GM12878 (cell line): Measurements from ENCODE around the gene GNAL. TPM values are rescaled to one million over a fixed set of nuclear protein-coding genes. Genes with fewer than 3 reads are reported as not detected.

Source experiments
- ATAC-seq: fragments of 200-7000 bp; cut with Tn5 transposase; 3 replicates; pipeline ENCODE4 v1.9.1; 2020; ENCODE audit warnings: mild to moderate bottlenecking, moderate library complexity
- BruUV-seq: library from RNA; stranded (reverse); fragments of 400-500 nt; replicated peaks from 2 replicates; lab custom pipeline; 2021; lab: Mats Ljungman, UMichigan
- CTCF ChIA-PET: fragments of 300-600 bp; sonication (Branson Sonifier 250); formaldehyde crosslinking; extraction: SDS; loops from one replicate; lab custom pipeline; 2021; ENCODE audit warnings: inconsistent platforms; lab: Yijun Ruan, JAX
- POLR2A ChIA-PET: fragments of 350-600 bp; formaldehyde crosslinking; extraction: SDS; loops from one replicate; lab custom pipeline; 2021; ENCODE audit warnings: inconsistent platforms; lab: Charles Lee
- RAD21 ChIA-PET: fragments of 300-600 bp; sonication (Branson Sonifier 250); formaldehyde crosslinking; loops from one replicate; lab custom pipeline; 2023; ENCODE audit warnings: antibody characterized with exemption; ENCODE audit not compliant: unreplicated experiment; lab: Charles Lee
- SMC1A ChIA-PET: fragments of 300-600 bp; sonication (Branson Sonifier 250); formaldehyde crosslinking; loops from one replicate; lab custom pipeline; 2023; ENCODE audit not compliant: unreplicated experiment, uncharacterized antibody; lab: Charles Lee
- DNase-seq: peaks from one replicate; pipeline ENCODE4 v3.0.0-alpha.2; 2011; ENCODE audit warnings: low read depth, low spot score
- FAIRE-seq: peaks from 3 replicates; lab custom pipeline; 2011; peaks lifted over from hg19 to GRCh38; lab: Jason Lieb, UNC
- H2AFZ ChIP-seq: 2 replicates; pipeline ENCODE4 v1.6.0; 2011; ENCODE audit warnings: low read depth, low read length, control low read depth; ENCODE audit not compliant: control insufficient read depth
- H3K27ac ChIP-seq: 2 replicates; pipeline ENCODE4 v1.5.1; 2011; ENCODE audit warnings: control low read depth; ENCODE audit not compliant: control insufficient read depth, insufficient read depth
- H3K27me3 ChIP-seq, 2 experiments: replicated peaks in 1 of 2; 2 replicates each; pipeline versions ENCODE4 v1.6.0 to v1.6.1; 2011; ENCODE audit warnings: low read length in 1 of 2; ENCODE audit not compliant: control insufficient read depth in 2 of 2, insufficient read depth in 2 of 2
- H3K36me3 ChIP-seq, 2 experiments: 2 replicates each; pipeline ENCODE4 v1.5.1; 2011; ENCODE audit warnings: low read length in 1 of 2; ENCODE audit not compliant: control insufficient read depth in 2 of 2, insufficient read depth in 2 of 2
- H3K4me1 ChIP-seq: 2 replicates; pipeline ENCODE4 v1.6.1; 2011; ENCODE audit warnings: mild to moderate bottlenecking, low read length, moderate library complexity, mixed read lengths; ENCODE audit not compliant: control insufficient read depth, insufficient read depth
- H3K4me2 ChIP-seq: 2 replicates; pipeline ENCODE4 v1.6.0; 2011; ENCODE audit warnings: control low read depth; ENCODE audit not compliant: control insufficient read depth, insufficient read depth
- H3K4me3 ChIP-seq: fragments of 200-600 bp; sonication (generic); 2 replicates; pipeline ENCODE4 v1.5.1; 2016
- H3K79me2 ChIP-seq: 2 replicates; pipeline ENCODE4 v1.6.0; 2011; ENCODE audit warnings: low read length; ENCODE audit not compliant: control insufficient read depth, insufficient read depth
- H3K9ac ChIP-seq: 2 replicates; pipeline ENCODE4 v1.8.0; 2011; ENCODE audit warnings: low read length, control low read depth, mixed read lengths; ENCODE audit not compliant: control insufficient read depth, insufficient read depth
- H3K9me3 ChIP-seq: replicated peaks from 3 replicates; pipeline ENCODE4 v1.5.1; 2011; ENCODE audit warnings: mild to moderate bottlenecking, low read length; ENCODE audit not compliant: control insufficient read depth, insufficient read depth
- H4K20me1 ChIP-seq: 2 replicates; pipeline ENCODE4 v1.6.0; 2011; ENCODE audit not compliant: control insufficient read depth, insufficient read depth
- CBFB ChIP-seq: IDR thresholded peaks from 2 replicates; pipeline ENCODE4 v1.6.1; 2016; ENCODE audit warnings: antibody characterized with exemption, low read depth
- CHD1 ChIP-seq: IDR thresholded peaks from 2 replicates; pipeline ENCODE4 v1.6.1; 2012; ENCODE audit warnings: low read depth, low read length, improper control_type of control experiment
- CHD4 ChIP-seq: fragments of 200-600 bp; sonication (generic); IDR thresholded peaks from 2 replicates; pipeline ENCODE4 v1.6.1; 2016; ENCODE audit warnings: mild to moderate bottlenecking
- E2F4 ChIP-seq: IDR thresholded peaks from 2 replicates; pipeline ENCODE4 v1.6.1; 2012; ENCODE audit warnings: low read depth, low read length, improper control_type of control experiment
- EP300 ChIP-seq, 2 experiments: fragments of 150-350 bp in 1 of 2; IDR thresholded peaks; 2 replicates each; pipeline ENCODE4 v1.6.1; 2011 to 2012; ENCODE audit warnings: low read depth in 2 of 2, low read length in 2 of 2, borderline replicate concordance in 1 of 2, improper control_type of control experiment in 1 of 2, inconsistent platforms in 1 of 2; ENCODE audit not compliant: control insufficient read depth in 1 of 2
- ETV6 ChIP-seq, 2 experiments: fragments of 450-650 bp in 1 of 2; IDR thresholded peaks in 1 of 2; conservative IDR thresholded peaks in 1 of 2; 2 replicates each; pipeline ENCODE4 v1.6.1; 2014; ENCODE audit warnings: antibody characterized with exemption in 1 of 2, borderline replicate concordance in 1 of 2, low read depth in 1 of 2, mild to moderate bottlenecking in 1 of 2, moderate library complexity in 1 of 2
- FOS ChIP-seq: IDR thresholded peaks from 3 replicates; pipeline ENCODE4 v1.6.1; 2011; ENCODE audit warnings: borderline replicate concordance; ENCODE audit not compliant: insufficient read length; ENCODE audit errors: extremely low read depth
- IKZF2 ChIP-seq, 2 experiments: fragments of 450-650 bp; IDR thresholded peaks; 2 replicates each; pipeline ENCODE4 v1.6.1; 2017; ENCODE audit warnings: mild to moderate bottlenecking in 2 of 2, moderate library complexity in 2 of 2
- IRF3 ChIP-seq: fragments of 450-650 bp; IDR thresholded peaks from 2 replicates; pipeline ENCODE4 v1.6.1; 2014; ENCODE audit warnings: mild to moderate bottlenecking
- IRF5 ChIP-seq: fragments of 450-650 bp; IDR thresholded peaks from 2 replicates; pipeline ENCODE4 v1.6.1; 2017; ENCODE audit warnings: borderline replicate concordance
- JUNB ChIP-seq: IDR thresholded peaks from 2 replicates; pipeline ENCODE4 v1.6.1; 2016; ENCODE audit warnings: antibody characterized with exemption, mild to moderate bottlenecking
- KLF5 ChIP-seq: fragments of 450-650 bp; IDR thresholded peaks from 2 replicates; pipeline ENCODE4 v1.6.1; 2014; ENCODE audit warnings: mild to moderate bottlenecking; ENCODE audit not compliant: partially characterized antibody
- NFIC ChIP-seq: IDR thresholded peaks from 2 replicates; pipeline ENCODE4 v1.6.1; 2012; ENCODE audit warnings: low read depth, mild to moderate bottlenecking, inconsistent platforms, low read length, moderate library complexity
- RELB ChIP-seq: fragments of 450-650 bp; IDR thresholded peaks from 2 replicates; pipeline ENCODE4 v1.6.1; 2017; ENCODE audit warnings: low read depth, mild to moderate bottlenecking, moderate library complexity
- ZBTB4 ChIP-seq: fragments of 450-650 bp; formaldehyde crosslinking; IDR thresholded peaks from 2 replicates; pipeline ENCODE4 v1.4.0; 2022; ENCODE audit warnings: mild to moderate bottlenecking, moderate library complexity
- WGBS: methylation state at CpG from one replicate; pipeline ENCODE4 v1.1.6; 2016; ENCODE audit warnings: low lambda C conversion rate; ENCODE audit not compliant: insufficient replicate concordance, insufficient coverage; ENCODE audit errors: missing lambda C conversion rate; 5-methylcytosine and 5-hydroxymethylcytosine counted together
- in situ Hi-C: fragments of 300-500 bp; cut with MboI; formaldehyde crosslinking; loops from 9 replicates; pipeline ENCODE4 v1.14.3; 2018; ENCODE audit warnings: mixed read lengths
- intact Hi-C: fragments of 100-400 bp; cut with micrococcal nuclease; formaldehyde crosslinking; loops from one replicate; pipeline ENCODE4 v1.14.2; 2022; ENCODE audit not compliant: unreplicated experiment
- polyA plus RNA-seq, 11 experiments: library from polyadenylated mRNA; depleted of rRNA in 4 of 11; unstranded in 6 of 11; stranded (reverse) in 5 of 11; fragments of >200 nt; fragmentation: Nextera tagmentation in 4 of 11; fragmentation: Illumina TruSeq in 1 of 11; extraction: Ambion mirVana in 4 of 11; extraction: Trizol in 1 of 11; gene quantifications; 1 replicate in 1 of 11; 2 replicates in 10 of 11; pipeline versions ENCODE4 v1.2.1 to v1.2.3, GENCODE V29; 2011 to 2016; ENCODE audit warnings: inconsistent platforms in 2 of 11, missing spikeins in 2 of 11, low read depth in 1 of 11
- total RNA-seq, 4 experiments: library from RNA; depleted of rRNA in 3 of 4; stranded (reverse); fragments of >200 nt in 3 of 4; fragmentation: Illumina TruSeq in 1 of 4; extraction: Trizol in 1 of 4; gene quantifications; 2 replicates each; pipeline versions ENCODE4 v1.2.1 to v1.2.3, GENCODE V29; 2013 to 2021

GNAL gene
- total and polyA plus RNA-seq, 10 of the 15 experiments (the other 5 are each of a cell fraction or from before 2014, with no cell fraction given): 0.02 to 0.39 (median 0.05) TPM; not detected in 5

- POLR2A ChIA-PET: interaction anchor here (1.0 kb wide), 1 partner anchor 14 kb away, joined by 3 read pairs; no protein-coding TSS in a partner anchor
- 69% methylated on average over 7 of the region's 7 CpGs for WGBS
- no peak overlapping the region for H3K4me2 ChIP-seq
- TF ChIP-seq NFIC (no peak), ETV6 (conservative IDR thresholded peaks at IDR 0.05 in 1 of 2, IDR thresholded peaks at IDR 0.05 in 1 of 2; ENCODE audit: borderline replicate concordance in 1 of 2, low read depth in 1 of 2) (no peak), CHD4 (no peak), RELB (no peak), IRF3 (no peak), CBFB (no peak), KLF5 (no peak), CHD1 (no peak), JUNB (no peak), IRF5 (no peak), E2F4 (no peak), EP300 (IDR thresholded peaks at IDR 0.05; ENCODE audit: borderline replicate concordance in 1 of 2, control insufficient read depth in 1 of 2, low read depth in 2 of 2, low read length in 2 of 2) (no peak), ZBTB4 (no peak), IKZF2 (IDR thresholded peaks at IDR 0.05) (no peak), FOS (no peak)
Observed at GRCh38 chr18:11849279-11849678, 160.2 kb downstream of the GNAL start.

More at GRCh38 chr18:11849279-11849678, 160.2 kb downstream of the GNAL start:
- H3K4me3 ChIP-seq: no peak overlapping the region
- H3K79me2 ChIP-seq: peaks cover 24% of the 10 kb centered on the region
- CTCF ChIA-PET: interaction anchor here (0.7 to 2.1 kb wide), 4 partner anchors 21 to 116 kb away, joined by 3 to 6 read pairs (median 3); no protein-coding TSS in a partner anchor
- H3K9me3 ChIP-seq: no peaks in the 10 kb centered on the region
- no peaks in the 10 kb centered on the region for H4K20me1 ChIP-seq
- H3K4me1 ChIP-seq: peaks cover 17% of the 10 kb centered on the region
- in situ Hi-C loops: no loop called here
- no peak for DNase-seq
- H3K36me3 ChIP-seq: no peaks in the 10 kb centered on the region
- intact Hi-C loops: no loop called here
- no TSS peak for BruUV-seq
- H2AFZ ChIP-seq: no peak overlapping the region
- H3K27ac ChIP-seq: no peak overlapping the region
- H3K27me3 ChIP-seq: no peaks in the 10 kb centered on the region; a peak in 1 of 4 replicates
- SMC1A ChIA-PET: interaction anchor here (1.6 to 1.7 kb wide), 2 partner anchors 10 to 89 kb away, joined by 4 to 5 read pairs; no protein-coding TSS in a partner anchor
- RAD21 ChIA-PET: interaction anchor here (1.2 kb wide), 1 partner anchor 89 kb away, joined by 3 read pairs; no protein-coding TSS in a partner anchor
- FAIRE-seq: no peak
- no peak for ATAC-seq
- H3K9ac ChIP-seq: no peak overlapping the region
